Neural progenitor cell (in vitro differentiated cells): ENCODE measurements around the gene PRRC1. TPM values are rescaled to one million over a fixed set of nuclear protein-coding genes. Genes with fewer than 3 reads are reported as not detected.

Experiments
- DNase-seq: peaks from one replicate; pipeline ENCODE4 v3.0.0-alpha.2; 2016; ENCODE audit warnings: low spot score
- H2AFZ ChIP-seq: fragments of 200-600 bp; sonication (generic); replicated peaks from 2 replicates; pipeline ENCODE4 v1.6.1; 2016; ENCODE audit warnings: antibody characterized with exemption
- H3F3A ChIP-seq: fragments of 200-600 bp; sonication (generic); 2 replicates; pipeline ENCODE4 v1.6.1; 2016; ENCODE audit warnings: antibody characterized with exemption, low read depth
- H3K27ac ChIP-seq: fragments of 200-600 bp; sonication (generic); 2 replicates; pipeline ENCODE4 v1.5.1; 2016; ENCODE audit warnings: mild to moderate bottlenecking
- H3K27me3 ChIP-seq: fragments of 200-600 bp; sonication (generic); 2 replicates; pipeline ENCODE4 v1.6.1; 2016; ENCODE audit warnings: mild to moderate bottlenecking, moderate library complexity
- H3K36me3 ChIP-seq: fragments of 200-600 bp; sonication (generic); 2 replicates; pipeline ENCODE4 v1.5.1; 2016
- H3K4me1 ChIP-seq: fragments of 200-600 bp; sonication (generic); 2 replicates; pipeline ENCODE4 v1.6.1; 2016; ENCODE audit warnings: mixed run types
- H3K4me2 ChIP-seq: fragments of 200-600 bp; sonication (generic); 2 replicates; pipeline ENCODE4 v1.6.1; 2016
- H3K4me3 ChIP-seq: fragments of 200-600 bp; sonication (generic); 2 replicates; pipeline ENCODE4 v1.5.1; 2016
- H3K79me2 ChIP-seq: fragments of 200-600 bp; sonication (generic); 2 replicates; pipeline ENCODE4 v1.6.1; 2016; ENCODE audit warnings: low read depth
- H3K9ac ChIP-seq: fragments of 200-600 bp; sonication (generic); 2 replicates; pipeline ENCODE4 v1.6.1; 2016
- H3K9me3 ChIP-seq: fragments of 200-600 bp; sonication (generic); 2 replicates; pipeline ENCODE4 v1.5.1; 2016; ENCODE audit warnings: low read depth
- H4K20me1 ChIP-seq: fragments of 200-600 bp; sonication (generic); 2 replicates; pipeline ENCODE4 v1.6.1; 2016; ENCODE audit warnings: low read depth
- H3K27ac Mint-ChIP-seq: 3 replicates; pipeline ENCODE4 v1.8.0; 2021; ENCODE audit warnings: mixed read lengths
- H3K27me3 Mint-ChIP-seq: 2 replicates; pipeline ENCODE4 v1.8.0; 2022; ENCODE audit warnings: low read depth, mild to moderate bottlenecking, inconsistent platforms, moderate library complexity, mixed read lengths; ENCODE audit not compliant: insufficient read depth
- H3K36me3 Mint-ChIP-seq: 3 replicates; pipeline ENCODE4 v1.8.0; 2021; ENCODE audit warnings: mixed read lengths
- H3K4me1 Mint-ChIP-seq: 3 replicates; pipeline ENCODE4 v1.8.0; 2021; ENCODE audit warnings: mixed read lengths
- H3K4me3 Mint-ChIP-seq: 3 replicates; pipeline ENCODE4 v1.8.0; 2021; ENCODE audit warnings: mild to moderate bottlenecking, moderate library complexity, mixed read lengths
- H3K9me3 Mint-ChIP-seq: 3 replicates; pipeline ENCODE4 v1.8.0; 2020; ENCODE audit warnings: mixed read lengths
- CTCF ChIP-seq: fragments of 200-600 bp; sonication (generic); IDR thresholded peaks from 2 replicates; pipeline ENCODE4 v1.5.1; 2017; ENCODE audit warnings: antibody characterized with exemption, mild to moderate bottlenecking
- EZH2 ChIP-seq: fragments of 200-600 bp; sonication (generic); IDR thresholded peaks from 2 replicates; pipeline ENCODE4 v1.6.1; 2017; ENCODE audit warnings: antibody characterized with exemption, mild to moderate bottlenecking, moderate library complexity
- EZH2phosphoT487 ChIP-seq: fragments of 200-600 bp; sonication (generic); IDR thresholded peaks from 2 replicates; pipeline ENCODE4 v1.6.1; 2017; ENCODE audit warnings: antibody characterized with exemption
- total RNA-seq: library from RNA; depleted of rRNA; stranded (reverse); fragments of >200 nt; gene quantifications from 2 replicates; pipeline ENCODE4 v1.2.3, GENCODE V29; 2015; ENCODE audit warnings: low replicate concordance

The PRRC1 gene
- total RNA-seq, 1 donor from 2014 or later: 58.9 TPM

- Mint-ChIP-seq H3K4me1 (peaks cover 16% of the 10 kb centered on the region), H3K36me3 (no peaks in the 10 kb centered on the region), H3K9me3 (no peaks in the 10 kb centered on the region), H3K4me3 (no peak overlapping the region), H3K27ac (no peak overlapping the region), H3K27me3 (peaks cover 3% of the 10 kb centered on the region)
- H3F3A ChIP-seq: peaks cover 11% of the 10 kb centered on the region
- no peaks in the 10 kb centered on the region for H3K79me2 ChIP-seq
- TF ChIP-seq EZH2: no peak
- TF ChIP-seq EZH2phosphoT487: no peak
- no peaks in the 10 kb centered on the region for H3K9me3 ChIP-seq
- no peak overlapping the region for H3K4me2 ChIP-seq
- no peaks in the 10 kb centered on the region for H3K36me3 ChIP-seq
- H3K27ac ChIP-seq: no peak overlapping the region
- H4K20me1 ChIP-seq: no peaks in the 10 kb centered on the region
- peaks cover 13% of the 10 kb centered on the region for H3K4me1 ChIP-seq
- no peaks in the 10 kb centered on the region for H3K27me3 ChIP-seq
- H2AFZ ChIP-seq: no peak overlapping the region
- DNase-seq: no peak
- H3K4me3 ChIP-seq: no peak overlapping the region
- H3K9ac ChIP-seq: no peak overlapping the region
These were observed 70.9 kb downstream of the PRRC1 start for GRCh38 chr5:127588368-127588767.

GRCh38 chr5:127589309-127590030 is 72.0 kb downstream of the PRRC1 start:
- peak overlapping the region; percentile 9 for H3K27ac Mint-ChIP-seq
- Histone ChIP-seq H3K79me2 (no peaks in the 10 kb centered on the region), H4K20me1 (no peaks in the 10 kb centered on the region), H3K27ac (no peak overlapping the region), H3F3A (peaks cover 11% of the 10 kb centered on the region), H3K9me3 (no peaks in the 10 kb centered on the region), H2AFZ (no peak overlapping the region), H3K27me3 (no peaks in the 10 kb centered on the region), H3K4me3 (no peak overlapping the region), H3K4me1 (peaks cover 13% of the 10 kb centered on the region), H3K4me2 (peak overlapping the region; percentile 33), H3K36me3 (no peaks in the 10 kb centered on the region), H3K9ac (no peak overlapping the region)
- H3K36me3 Mint-ChIP-seq: no peaks in the 10 kb centered on the region
- peaks cover 16% of the 10 kb centered on the region for H3K4me1 Mint-ChIP-seq
- TF ChIP-seq CTCF: no peak
- TF ChIP-seq EZH2: no peak
- TF ChIP-seq EZH2phosphoT487: no peak
- no peaks in the 10 kb centered on the region for H3K9me3 Mint-ChIP-seq
- no peak for DNase-seq
- H3K4me3 Mint-ChIP-seq: no peak overlapping the region
- peaks cover 3% of the 10 kb centered on the region for H3K27me3 Mint-ChIP-seq

- peaks cover 15% of the 10 kb centered on the region for H3K4me1 ChIP-seq
- H3K27ac ChIP-seq: no peak overlapping the region
- H3K9me3 ChIP-seq: no peaks in the 10 kb centered on the region
- Mint-ChIP-seq H3K4me3 (no peak overlapping the region), H3K4me1 (peaks cover 16% of the 10 kb centered on the region), H3K27me3 (peaks cover 3% of the 10 kb centered on the region), H3K27ac (no peak overlapping the region), H3K9me3 (no peaks in the 10 kb centered on the region), H3K36me3 (no peaks in the 10 kb centered on the region)
- no peak overlapping the region for H3K4me3 ChIP-seq
- H4K20me1 ChIP-seq: no peaks in the 10 kb centered on the region
- no peaks in the 10 kb centered on the region for H3K27me3 ChIP-seq
- DNase-seq: no peak
- H3K79me2 ChIP-seq: no peaks in the 10 kb centered on the region
- no peak overlapping the region for H2AFZ ChIP-seq
- H3K4me2 ChIP-seq: peak overlapping the region; percentile 33
- H3K36me3 ChIP-seq: no peaks in the 10 kb centered on the region
- peaks cover 11% of the 10 kb centered on the region for H3F3A ChIP-seq
- H3K9ac ChIP-seq: no peak overlapping the region
- no peak for TF ChIP-seq EZH2
- TF ChIP-seq CTCF: no peak
- no peak for TF ChIP-seq EZH2phosphoT487
These were observed 72.8 kb downstream of the PRRC1 start for GRCh38 chr5:127590156-127590722.
